Measurements from ENCODE around the gene SLC48A1.
"Not testable (repeated sequence)": the region's sequence is repeated elsewhere in the genome, so short reads cannot be mapped to it uniquely, and the experiment has no call there.

The SLC48A1 gene

GRCh38 chr12:47813511-47814196 is 40.6 kb downstream of the SLC48A1 start:
- no peak for DNase-seq

- DNase-seq, result no peak
These were observed 41.6 kb downstream of the SLC48A1 start for GRCh38 chr12:47814539-47815170.

GRCh38 chr12:47815447-47815846 is 42.4 kb downstream of the SLC48A1 start:
- not testable (repeated sequence) for DNase-seq

GRCh38 chr12:47816403-47817271 is 43.6 kb downstream of the SLC48A1 start:
- no peak for DNase-seq

GRCh38 chr12:47817272-47818006 is 44.4 kb downstream of the SLC48A1 start:
- DNase-seq, result no peak

- no peak for DNase-seq
These were observed 45.0 kb downstream of the SLC48A1 start for GRCh38 chr12:47818007-47818376.

- no peak for DNase-seq
These were observed 45.6 kb downstream of the SLC48A1 start for GRCh38 chr12:47818467-47819137.

- no peak for DNase-seq
These were observed 46.3 kb downstream of the SLC48A1 start for GRCh38 chr12:47819138-47819895.

- DNase-seq, result peak; percentile 90
These were observed 47.0 kb downstream of the SLC48A1 start, which contains the start of gene HDAC7 for GRCh38 chr12:47819896-47820630. HDAC7 (minus strand) TSS chr12:47819903; CDS start chr12:47819785, 118 bp downstream.

GRCh38 chr12:47820631-47821345 is 47.8 kb downstream of the SLC48A1 start:
- peak; percentile 99 for DNase-seq

GRCh38 chr12:47821346-47821706 is 48.3 kb downstream of the SLC48A1 start:
- no peak for DNase-seq

GRCh38 chr12:47822401-47822800 is 49.4 kb downstream of the SLC48A1 start:
- DNase-seq, result no peak

GRCh38 chr12:47822863-47823262 is 49.8 kb downstream of the SLC48A1 start:
- DNase-seq, result no peak

GRCh38 chr12:47823422-47824086 is 50.5 kb downstream of the SLC48A1 start:
- DNase-seq, result no peak

GRCh38 chr12:47824198-47824597 is 51.2 kb downstream of the SLC48A1 start:
- no peak for DNase-seq

- DNase-seq, result no peak
These were observed 51.6 kb downstream of the SLC48A1 start for GRCh38 chr12:47824635-47825034.

GRCh38 chr12:47825173-47825639 is 52.2 kb downstream of the SLC48A1 start:
- no peak for DNase-seq

- no peak for DNase-seq
These were observed 55.3 kb downstream of the SLC48A1 start for GRCh38 chr12:47828008-47828975.
